NCI-H187 treated with DMSO at 0.1 percent for 48 hours (cell line): ENCODE measurements around the gene CHST11.

Source experiments
- DNase-seq: peaks from one replicate; lab custom pipeline; 2025; lab: John Stamatoyannopoulos, UW

The CHST11 gene

GRCh38 chr12:104583301-104583700, 126.6 kb downstream of the CHST11 start:
- DNase-seq = no peak

- DNase-seq = no peak
These were observed 128.8 kb downstream of the CHST11 start for GRCh38 chr12:104585448-104586055.

DNA sequence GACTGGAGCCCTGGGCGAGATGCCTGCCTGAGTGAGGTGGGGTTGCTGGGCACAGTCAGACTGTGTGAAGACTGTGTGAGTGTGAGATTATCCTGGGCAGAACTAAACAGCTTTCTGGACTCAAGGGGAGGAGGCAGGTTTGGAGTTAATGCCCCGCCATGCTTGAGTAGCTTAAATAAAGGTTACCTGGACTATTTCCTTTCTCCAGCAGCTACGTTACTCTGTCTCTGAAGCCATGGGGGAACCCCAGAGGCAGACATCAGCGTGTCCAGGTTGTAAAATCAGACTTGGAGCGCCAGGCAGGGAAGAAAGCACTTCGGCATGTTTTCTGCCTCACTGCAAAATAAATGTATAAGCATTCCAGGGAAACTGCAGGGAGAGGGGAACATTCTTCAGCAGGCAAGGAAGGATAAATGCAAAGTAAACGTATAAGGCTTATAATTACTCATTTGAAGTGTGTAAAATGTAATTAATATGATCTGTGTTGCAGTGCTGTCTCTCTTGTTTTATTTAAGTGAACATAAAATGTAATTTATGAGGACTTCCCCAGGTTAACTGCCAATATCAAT, 129.7 kb downstream of the CHST11 start:
- DNase-seq = no peak

GRCh38 chr12:104588047-104588920, 131.5 kb downstream of the CHST11 start:
- DNase-seq = no peak

DNA sequence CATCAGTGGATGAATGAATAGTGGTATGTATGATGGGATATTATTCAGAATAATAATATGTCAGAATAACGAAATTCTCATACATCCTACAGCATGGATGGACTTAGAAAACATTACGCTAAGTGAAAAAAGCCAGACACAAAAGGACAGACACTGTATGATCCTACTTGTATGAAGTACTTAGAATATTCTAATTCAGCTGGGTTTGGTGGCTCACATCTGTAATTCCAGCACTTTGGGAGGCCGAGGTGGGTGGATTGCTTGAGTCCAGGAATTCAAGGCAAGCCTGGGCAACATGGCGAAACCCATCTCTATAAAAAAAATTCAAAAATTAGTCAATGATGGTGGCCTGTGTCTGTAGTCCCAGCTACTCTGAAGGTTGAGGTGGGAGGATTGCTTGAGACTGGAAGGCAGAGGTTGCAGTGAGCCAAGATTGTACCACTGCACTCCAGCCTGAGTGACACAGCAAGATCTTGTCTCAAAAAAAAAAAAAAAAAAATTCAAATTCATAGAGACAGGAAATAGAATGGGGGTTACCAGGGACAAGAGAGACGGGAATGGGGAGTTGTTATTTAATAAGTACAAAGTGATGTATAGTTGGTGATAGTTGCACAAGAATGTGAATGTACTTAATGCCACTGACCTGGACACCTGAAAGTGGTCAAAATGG, 132.3 kb downstream of the CHST11 start:
- no peak for DNase-seq

GRCh38 chr12:104590022-104590421, 133.3 kb downstream of the CHST11 start:
- no peak for DNase-seq

GRCh38 chr12:104591257-104591885, 134.6 kb downstream of the CHST11 start:
- DNase-seq = no peak

- DNase-seq = no peak
These were observed 136.7 kb downstream of the CHST11 start for GRCh38 chr12:104593482-104593881.

- DNase-seq = no peak
These were observed 139.5 kb downstream of the CHST11 start for GRCh38 chr12:104596134-104596799.

DNA sequence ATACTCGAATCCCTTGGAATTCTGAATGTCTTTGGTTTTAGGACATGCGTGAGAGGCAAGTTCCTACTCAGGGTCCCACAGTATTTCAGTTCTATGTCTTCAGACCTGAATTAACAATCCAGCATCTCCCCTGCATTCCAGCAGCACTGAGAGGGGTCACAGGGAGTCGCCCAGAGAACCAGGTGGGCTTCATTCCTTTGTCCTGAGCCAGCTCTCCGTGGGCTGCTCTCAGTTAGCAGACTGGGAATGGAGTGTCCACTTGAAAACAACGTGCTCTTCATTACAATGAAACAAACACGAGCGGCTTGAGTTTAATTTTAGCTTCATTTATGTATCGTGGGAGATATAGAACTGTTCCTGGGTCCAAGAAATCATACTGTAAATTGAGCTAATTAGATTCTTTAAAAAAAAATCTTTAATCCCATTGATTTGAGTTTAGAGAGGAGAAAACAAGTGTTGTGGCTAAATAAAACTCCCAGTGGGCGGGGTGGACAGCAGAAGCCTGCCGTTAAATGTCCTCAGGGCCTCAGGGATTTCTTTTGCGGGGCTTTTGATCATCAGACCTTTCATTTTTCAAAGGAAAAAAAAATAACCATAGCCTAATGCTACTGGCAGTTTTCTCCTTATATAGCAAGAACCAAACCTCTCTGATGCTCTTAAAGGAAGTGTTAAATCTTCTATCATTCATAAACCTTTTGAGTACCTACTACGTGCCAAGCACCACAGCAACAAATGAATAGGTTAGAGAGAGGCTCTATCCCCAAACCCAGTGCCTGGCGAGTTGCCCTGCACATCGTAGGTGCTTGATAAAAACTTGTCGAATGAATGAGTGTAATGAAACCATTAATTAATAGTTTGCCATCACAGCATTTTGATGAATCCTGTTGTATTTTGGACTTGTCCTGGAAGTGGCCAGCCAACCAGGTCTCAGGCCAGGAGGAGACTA, 140.4 kb downstream of the CHST11 start:
- DNase-seq = no peak

DNA sequence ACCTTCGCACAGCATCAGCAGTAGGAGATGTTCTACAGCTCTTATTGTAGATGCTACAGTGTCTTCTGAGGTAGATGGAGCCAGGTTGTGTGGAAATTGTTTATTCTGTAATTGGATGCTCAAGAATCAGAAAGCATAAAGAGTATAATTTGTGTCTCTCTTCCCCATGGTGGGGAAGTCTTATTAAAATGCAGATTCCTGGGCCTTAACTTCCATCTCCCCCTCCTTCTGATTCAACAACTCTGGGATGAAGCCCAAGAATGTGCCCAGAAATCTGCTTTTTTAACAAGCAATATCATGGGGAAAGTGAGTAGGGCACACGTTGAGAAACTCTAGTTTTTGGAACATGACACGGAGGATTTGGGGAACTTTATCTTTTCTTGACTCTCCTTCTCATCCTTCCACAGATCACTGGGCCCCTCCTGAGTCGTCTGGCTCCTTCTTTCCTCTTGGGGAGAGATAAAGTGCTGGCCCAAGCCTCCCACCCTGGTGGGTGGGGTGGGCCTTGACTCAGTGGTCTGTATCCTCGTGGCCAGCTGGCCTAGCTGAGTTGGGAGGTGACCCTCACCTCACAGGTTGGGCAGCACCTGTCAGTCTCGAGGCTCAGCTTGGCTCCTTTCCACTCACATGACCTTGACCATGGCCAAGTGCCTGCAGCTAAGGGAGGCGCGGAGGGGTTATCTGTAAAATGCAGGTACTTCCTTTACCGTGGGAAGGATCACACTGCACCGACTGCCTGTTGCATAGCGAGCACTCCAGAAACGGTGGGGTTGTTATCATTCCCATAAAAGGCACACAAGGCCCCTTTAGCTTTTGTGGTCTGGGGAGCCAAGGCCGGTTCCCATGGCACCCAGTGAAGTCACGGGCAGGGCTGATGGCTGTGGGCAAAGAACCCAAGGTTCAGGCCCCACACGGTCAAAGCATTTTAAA, 141.9 kb downstream of the CHST11 start:
- no peak for DNase-seq

DNA sequence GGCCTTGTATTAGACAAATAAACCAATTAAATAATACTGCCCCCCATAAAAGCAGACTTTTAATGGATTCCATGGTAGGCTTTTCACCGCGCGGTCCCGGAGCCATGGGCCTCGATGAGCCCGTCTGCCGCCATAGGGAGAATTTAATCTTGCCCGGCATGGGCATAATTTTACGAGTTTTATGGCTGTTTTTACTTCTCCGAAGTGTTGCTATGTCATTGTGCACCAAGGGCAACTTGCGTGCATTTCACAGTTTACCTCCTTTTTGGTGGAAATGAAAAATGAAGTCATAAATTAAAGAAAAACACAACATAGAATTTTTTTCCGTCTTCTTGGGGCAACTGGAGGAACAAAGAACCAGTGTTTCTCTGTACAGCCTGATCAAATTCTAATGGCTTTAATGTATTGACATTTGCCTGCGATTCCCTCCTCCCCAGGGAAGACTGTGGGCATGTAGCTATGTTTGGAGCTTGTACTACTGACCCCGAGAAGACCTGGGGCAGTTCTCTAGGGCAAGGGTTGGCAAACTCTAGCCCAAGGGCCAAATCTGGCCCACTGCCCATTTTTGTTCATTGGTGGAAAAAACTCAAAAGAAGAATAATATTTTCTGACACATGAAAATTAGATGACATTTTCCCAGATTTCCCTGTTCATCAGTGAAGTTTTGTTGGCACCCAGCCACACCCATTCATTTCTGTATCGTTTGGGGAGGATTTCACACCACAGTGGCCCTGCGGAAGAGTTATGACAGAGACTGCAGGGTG, 142.7 kb downstream of the CHST11 start:
- no peak for DNase-seq

GRCh38 chr12:104600036-104600712, 143.4 kb downstream of the CHST11 start:
- no peak for DNase-seq

GRCh38 chr12:104600790-104601739, 144.3 kb downstream of the CHST11 start:
- DNase-seq = no peak

DNA sequence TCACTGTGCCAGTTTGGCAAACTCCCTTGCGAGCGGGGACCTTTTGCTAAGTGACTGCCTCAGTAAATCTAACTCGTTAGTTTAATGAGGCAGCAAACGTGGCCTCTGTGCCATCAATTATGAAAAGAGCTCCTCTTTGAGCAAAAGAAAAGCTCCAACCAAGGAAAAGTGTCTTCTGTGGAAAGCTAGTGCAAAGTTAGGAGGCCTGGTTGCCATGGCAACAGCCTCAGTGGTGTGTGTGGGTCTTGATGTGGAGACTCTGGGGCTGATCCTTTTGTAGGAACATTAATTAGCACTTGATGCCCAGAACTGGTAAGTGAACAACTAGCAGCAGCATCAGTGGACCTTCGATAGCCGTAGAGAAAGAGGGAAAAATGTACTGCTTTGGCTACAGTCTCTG, 145.7 kb downstream of the CHST11 start:
- DNase-seq = no peak

DNA sequence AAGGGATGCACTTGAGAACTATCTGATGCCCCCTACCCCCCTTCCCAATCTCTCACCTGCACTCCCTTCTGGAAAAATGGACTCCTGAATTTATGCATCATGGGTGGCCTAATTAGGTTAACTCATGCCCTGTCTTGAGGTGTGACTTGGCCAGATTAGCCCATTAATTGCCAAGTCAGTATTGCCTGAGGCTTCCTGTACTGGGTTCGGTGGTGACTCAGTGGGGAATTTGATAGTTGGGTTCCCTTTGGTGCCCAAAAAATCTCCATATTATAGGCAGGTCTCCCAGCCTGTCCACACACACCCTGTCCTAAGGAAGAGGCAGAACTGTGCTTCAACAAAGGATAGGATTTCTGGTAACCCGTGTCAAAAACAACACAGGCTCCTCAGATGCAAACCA, 146.1 kb downstream of the CHST11 start:
- no peak for DNase-seq

DNA sequence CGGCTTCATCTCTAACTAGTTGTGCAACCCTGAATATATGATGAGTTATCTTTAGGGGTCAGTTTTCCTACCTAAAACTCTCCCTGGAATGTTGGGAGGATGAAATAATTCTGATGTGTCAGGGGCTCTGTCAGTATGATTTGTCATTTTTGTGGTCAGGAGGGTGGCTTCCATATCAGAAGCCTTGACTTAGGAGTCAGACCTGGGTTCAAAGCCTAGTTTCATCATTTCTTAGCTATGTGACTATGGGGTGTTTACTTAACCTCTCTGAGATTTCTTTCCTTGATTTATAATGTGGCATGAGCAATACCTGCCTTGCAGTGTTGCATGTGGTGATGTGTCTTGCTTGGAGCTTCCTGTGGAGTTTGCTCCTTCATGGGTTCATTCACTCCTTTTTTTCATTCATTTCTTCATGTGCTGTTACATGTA, 146.8 kb downstream of the CHST11 start:
- no peak for DNase-seq
